Stimulated activated CD8-positive, alpha-beta memory T cell treated with anti-CD3 and anti-CD28 coated beads, Interleukin-7, amount 100 ng/mL, for 48 hours (primary cell): Measurements from ENCODE around the gene BANP.
"Not testable (repeated sequence)": the region's sequence is repeated elsewhere in the genome, so short reads cannot be mapped to it uniquely, and the experiment has no call there.

Source experiments
- DNase-seq, 2 donors: peaks; one replicate each; pipeline ENCODE4 v3.0.0-alpha.2; 2020; ENCODE audit warnings: low read depth in 1 of 2; ENCODE audit errors: extremely low read depth in 1 of 2

Gene BANP

DNA sequence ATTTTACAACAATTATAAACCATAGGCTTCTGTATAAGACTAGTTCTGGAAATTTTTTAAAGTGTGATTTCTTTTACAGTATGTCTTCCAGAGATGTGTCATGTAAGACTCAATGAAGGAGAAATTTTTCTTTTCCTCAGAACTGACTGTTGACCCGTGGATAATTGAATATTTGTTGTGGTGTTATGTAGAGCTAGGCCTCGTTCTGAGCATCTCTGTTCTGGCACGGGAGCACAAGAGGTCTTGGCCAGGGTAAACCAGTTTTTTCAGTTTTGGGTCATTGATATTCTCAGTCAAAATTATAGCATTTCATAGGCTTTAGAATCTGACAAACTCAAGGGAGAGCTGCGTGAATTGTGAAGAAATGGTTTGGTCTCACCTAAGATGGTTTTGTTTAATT lies 39.0 kb downstream of the BANP start:
- DNase-seq = not testable (repeated sequence)

DNA sequence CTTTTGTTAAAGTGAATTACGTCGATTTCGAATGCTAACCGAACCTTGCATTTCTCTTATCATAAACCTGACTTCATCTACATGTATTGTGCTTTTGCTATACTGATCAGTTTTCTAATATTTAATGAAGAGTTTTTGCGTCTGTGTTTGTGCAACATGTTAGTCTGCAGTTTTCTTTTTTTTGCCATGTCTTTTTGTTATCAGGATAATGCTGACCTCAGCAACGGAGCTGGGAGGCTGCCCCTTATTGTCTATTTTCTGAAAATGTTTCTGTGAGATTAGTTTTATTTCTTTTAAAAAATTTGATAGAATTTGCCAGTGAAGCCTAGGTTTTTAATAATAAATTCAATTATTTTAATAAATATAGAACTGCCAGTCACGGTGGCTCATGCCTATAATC lies 40.9 kb downstream of the BANP start:
- not testable (repeated sequence) for DNase-seq

DNA sequence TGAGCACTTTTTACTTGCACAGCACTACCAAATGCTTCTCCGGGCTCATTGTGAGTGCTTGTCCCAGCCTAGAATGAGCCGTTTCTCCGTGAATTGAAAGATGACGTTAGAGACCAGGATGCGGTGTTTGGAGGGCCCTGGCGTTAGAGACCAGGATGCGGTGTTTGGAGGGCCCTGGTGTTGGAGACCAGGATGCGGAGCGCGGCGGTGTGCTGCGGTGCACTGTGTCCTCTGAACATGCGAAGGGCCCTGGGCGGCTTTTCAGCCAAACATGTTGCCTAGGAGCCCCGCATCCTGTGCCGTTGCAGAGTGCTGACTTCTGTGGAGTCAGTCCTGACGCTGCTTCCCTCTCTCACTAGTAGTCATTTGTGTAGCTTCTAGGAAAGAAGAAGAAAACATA lies 42.7 kb downstream of the BANP start:
- DNase-seq = no peak

DNA sequence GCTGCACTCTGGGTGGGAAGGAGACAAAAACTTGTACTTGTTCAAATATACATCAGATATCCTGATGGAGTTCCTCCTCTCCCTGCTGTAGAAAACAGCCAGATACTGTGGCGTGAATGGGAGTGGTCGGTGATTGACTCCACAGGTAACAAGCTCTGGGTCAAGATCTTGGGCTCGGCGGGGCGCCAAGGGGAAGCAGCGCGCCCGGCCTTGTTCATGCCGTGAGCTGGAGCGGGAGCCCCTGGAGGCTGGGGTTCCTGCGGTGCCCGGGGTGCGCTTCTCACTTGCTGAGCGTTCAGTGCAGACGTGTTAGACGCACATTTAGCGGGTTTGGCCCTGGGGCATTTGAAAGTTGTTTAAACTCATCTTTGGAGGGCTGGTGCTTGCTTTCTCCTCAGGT lies 44.4 kb downstream of the BANP start:
- no peak for DNase-seq

DNA sequence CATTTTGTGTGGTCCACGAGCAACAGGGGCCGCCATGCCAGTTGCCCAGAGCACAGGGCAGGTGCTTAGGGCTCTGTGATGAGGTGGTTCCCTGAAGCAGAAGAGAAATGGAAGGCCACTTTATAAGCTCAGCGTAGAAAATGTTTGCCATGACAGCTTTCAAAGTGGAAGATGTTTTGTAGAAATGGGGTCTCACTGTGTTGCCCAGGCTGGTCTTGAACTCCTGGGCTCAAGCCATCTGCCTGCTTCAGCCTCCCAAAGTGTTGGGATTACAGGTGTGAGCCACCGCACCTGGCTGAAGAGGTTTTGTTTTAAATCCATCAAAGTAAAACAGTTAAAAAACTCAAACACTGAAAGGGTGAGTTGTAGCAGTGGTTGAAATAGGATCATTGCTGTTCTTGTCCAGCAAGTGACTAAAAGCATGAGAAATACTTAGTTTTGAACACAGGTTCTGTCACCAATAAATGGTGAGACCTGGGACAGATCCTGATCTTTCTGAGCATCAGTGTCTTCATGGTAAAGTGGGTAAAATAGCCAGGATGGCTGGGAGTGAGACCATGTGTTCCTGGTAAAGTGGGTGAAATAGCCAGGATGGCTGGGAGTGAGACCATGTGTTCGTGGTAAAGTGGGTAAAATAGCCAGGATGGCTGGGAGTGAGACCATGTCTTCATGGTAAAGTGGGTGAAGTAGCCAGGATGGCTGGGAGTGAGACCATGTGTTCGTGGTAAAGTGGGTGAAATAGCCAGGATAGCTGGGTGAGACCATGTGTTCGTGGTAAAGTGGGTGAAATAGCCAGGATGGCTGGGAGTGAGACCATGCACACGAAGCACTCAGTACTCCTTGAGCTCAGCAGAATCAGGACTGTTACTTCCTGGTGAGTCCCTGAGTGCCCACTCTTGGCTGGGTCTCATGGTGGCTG lies 46.0 kb downstream of the BANP start:
- no peak for DNase-seq

DNA sequence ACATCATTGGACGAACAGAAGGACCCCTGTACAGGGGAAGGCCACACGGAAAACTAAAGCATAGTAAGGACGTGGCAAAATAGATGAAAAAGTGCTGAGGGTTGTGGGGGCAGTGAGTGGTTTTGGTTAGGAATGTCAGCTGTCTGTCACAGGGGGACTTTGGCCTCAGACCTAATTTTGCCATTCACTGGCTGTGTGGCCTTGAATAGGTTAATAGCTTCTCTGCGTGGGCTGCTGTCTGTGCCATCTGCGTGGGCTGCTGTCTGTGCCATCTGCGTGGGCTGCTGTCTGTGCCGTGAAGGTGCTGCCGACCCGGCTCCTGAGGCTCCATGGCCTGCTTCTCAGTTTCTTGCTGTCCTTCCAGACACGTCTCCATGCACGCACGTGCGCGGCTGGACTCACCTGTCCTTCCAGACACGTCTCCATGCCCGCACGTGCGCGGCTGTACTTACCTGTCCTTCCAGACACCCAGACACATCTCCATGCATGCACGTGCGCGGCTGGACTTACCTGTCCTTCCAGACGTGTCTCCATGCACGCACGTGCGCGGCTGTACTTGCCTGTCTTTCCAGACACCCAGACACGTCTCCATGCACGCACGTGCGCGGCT lies 47.1 kb downstream of the BANP start:
- DNase-seq = not testable (repeated sequence)

DNA sequence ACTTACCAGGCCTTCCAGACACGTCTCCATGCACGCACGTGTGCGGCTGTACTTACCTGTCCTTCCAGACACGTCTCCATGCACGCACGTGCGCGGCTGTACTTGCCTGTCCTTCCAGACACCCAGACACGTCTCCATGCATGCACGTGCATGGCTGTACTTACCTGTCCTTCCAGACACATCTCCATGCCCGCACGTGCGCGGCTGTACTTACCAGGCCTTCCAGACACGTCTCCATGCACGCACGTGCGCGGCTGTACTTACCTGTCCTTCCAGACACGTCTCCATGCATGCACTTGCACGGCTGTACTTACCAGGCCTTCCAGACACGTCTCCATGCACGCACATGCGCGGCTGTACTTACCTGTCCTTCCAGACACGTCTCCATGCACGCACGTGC lies 47.8 kb downstream of the BANP start:
- not testable (repeated sequence) for DNase-seq

DNA sequence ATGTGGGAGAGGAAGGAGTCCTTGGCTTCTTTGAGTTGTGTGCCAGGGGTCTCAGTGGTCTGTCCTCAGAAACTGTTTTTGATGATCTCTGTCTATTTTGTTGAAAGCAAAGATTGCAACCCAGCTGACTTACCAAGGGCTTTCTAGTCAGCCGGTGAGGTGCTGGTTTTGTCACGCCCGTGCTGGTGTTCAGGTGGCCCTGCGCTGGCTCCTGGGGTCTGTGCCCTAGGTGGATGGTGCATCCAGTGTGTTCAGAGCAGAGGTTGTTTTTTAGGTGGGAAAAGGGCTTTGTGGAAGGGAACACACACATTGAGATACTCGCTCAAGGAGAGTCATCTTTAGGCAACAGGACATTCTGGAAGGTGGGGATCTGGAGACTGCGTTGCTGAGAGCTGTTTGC lies 51.0 kb downstream of the BANP start:
- DNase-seq = no peak

DNA sequence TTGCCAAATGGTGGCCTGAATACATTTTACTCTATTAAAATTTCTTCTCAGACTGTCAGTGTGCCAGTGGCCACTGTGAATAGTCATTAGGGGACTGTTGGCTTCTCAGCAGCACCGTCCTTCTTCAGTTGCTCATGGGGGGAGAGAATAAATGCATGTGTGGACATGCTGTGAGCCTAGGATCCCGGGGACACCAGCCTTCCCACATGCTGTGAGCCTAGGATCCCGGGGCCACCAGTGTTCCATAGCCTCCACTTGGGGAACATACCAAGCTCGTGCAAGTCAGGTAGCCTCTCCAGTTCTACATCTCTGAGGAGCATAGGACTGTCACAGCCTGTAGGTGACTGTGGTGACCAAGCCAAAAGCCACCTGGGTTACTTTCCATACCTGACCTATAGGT lies 51.5 kb downstream of the BANP start:
- no peak for DNase-seq

DNA sequence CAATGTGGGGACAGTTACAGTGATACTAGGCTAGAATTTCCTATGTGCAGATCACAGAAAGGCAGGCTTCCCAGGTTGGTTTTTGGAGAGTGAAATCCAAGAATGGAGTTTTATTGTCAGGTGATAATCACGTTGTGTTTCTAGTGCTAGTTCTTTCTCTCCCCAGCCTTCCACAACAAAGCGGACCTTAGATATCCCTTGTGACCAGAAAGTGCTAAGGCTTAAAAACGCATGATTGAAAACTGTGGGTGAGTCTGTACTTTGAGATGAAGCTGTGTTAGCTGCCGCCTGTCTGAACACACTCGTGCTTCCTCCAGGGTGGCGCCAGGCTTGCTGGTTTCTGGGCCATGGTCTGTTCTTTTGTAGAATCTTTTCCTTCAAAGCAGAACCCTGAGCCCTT lies 52.1 kb downstream of the BANP start:
- DNase-seq = no peak

DNA sequence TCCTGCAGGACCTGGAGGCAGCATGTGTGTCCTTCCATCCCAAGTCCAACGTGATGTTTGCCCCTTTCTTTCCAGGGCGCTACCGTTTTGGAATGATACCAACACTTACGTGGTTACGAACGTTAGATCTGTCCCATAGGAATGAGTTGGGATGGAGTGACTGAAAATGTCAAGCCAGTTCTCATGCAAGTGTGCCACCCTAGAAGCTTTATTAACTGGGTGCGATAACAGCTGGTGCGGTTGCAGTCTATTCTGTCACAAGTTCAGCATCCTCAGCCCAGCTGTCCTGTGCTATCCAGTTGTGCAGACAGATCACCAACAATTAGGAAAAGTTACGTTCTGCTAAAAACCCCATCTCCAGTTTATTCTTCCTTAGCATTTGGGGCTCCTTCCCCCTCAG lies 52.5 kb downstream of the BANP start:
- no peak for DNase-seq

DNA sequence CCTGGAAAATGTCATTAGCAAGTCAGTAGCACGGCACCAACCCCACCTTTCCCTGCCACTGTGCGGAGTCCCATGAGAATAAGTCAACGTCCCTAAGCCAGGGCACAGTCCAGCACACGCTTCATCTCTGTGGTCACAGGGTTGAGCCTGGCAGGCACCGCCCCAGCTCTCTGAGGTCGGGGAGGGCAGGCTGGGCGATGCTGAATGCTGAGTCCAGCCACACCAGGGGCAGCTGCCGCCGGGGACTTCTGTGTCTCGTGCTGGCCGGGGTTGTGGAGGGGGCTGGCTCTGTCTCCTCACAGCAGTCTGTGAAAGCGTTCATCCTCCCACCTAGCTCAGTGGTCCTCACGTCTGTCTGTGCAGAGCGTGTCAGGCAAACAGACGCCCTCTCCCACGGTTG lies 53.2 kb downstream of the BANP start:
- DNase-seq = no peak

DNA sequence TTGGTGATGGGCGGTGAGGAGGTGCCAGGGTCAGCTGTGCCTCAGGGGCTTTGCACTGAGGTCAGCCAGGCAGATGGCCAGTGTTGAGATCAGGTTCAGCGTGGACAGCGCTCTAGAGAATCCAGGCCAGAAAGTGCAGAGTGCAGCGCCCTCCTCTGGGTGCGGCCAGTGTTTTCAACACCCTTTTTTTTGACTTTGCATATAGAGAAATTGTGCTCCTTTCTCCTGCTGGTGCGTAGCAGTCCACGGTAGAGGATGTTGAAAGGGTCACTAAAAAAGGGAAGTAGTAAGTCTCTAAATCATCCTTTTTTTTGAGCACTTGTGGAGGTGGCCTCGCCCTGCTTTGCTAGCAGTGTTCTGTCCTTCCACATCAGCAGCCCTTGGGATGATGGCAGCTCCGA lies 53.9 kb downstream of the BANP start:
- no peak for DNase-seq

DNA sequence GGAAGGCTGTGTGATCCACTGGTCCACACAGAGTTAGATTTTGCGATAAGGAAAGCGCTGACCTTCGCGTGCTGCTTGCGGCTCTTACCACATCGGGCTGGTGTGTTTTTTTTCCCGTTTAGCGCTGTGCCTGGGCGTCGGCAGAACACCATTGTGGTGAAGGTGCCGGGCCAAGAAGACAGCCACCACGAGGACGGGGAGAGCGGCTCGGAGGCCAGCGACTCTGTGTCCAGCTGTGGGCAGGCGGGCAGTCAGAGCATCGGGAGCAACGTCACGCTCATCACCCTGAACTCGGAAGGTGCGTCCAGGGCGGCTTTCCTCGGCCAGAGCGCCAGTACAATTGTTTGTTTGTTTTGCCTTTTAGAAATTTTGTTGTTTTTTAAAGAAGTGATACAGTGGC lies 54.7 kb downstream of the BANP start:
- no peak for DNase-seq

DNA sequence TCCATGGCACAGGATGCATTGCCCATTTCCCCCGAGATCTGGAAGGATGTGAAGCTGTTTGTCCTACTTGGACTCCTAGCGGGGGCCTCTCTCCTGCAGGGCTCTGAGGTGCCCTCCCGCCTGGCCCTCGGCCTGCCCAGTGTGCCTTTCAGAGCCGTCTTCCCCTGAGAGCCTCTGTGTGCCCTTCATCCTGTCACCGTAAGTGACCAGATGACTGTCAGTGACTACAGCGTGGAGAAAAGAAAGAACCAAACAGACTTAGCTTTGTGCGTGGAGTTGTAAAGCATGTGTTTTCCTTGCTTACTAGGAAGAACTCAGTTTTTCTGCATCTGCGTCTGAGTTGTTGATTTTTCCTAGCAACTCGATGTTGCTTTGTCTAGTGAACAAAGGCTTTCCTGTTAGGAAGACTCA lies 56.1 kb downstream of the BANP start:
- no peak for DNase-seq

DNA sequence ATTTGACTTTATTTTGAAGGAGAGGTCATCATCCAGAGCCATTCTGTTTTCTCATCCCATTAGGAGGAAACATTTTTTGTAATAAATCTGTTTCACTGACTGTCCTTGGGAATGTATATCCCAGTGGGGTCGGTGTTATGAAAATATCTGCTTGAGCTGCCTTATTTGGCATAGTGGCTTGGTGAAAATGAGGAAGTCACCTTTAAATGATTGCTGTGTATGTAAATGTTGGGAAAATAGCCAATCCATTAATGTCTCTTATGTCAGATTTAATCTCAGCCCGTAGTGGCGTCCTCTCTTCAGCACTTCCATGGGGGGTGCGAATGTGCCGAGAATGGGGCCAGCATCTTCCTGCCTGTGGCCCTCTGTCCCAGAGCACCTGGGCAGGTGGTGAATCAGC lies 57.6 kb downstream of the BANP start:
- DNase-seq = no peak

DNA sequence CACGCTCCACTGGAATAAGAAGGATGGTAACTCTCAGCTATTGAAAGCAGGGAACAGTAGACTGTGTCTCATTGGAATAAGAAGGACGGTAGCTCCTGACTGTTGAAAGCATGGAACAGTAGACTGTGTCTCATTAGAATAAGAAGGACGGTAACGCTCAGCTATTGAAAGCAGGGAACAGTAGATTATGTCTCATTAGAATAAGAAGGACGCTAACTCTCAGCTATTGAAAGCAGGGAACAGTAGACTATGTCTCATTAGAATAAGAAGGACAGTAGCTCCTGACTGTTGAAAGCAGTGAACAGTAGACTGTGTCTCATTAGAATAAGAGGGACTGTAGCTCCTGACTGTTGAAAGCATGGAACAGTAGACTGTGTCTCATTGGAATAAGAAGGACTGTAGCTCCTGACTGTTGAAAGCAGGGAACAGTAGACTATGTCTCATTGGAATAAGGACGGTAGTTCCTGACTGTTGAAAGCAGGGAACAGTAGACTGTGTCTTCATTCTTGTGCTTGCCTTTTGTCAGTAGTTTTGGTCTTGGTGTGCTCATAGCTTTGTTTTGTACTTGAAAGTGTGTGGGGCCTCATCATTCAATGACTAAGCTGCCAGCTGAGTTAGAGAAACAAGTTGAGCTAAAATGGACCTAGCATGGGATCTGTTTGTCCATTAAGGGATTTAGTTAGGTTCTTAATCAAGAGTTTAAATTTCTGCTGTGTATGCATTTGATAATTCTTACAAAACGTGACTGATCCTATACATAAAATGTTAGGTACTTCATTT lies 58.5 kb downstream of the BANP start:
- no peak for DNase-seq

DNA sequence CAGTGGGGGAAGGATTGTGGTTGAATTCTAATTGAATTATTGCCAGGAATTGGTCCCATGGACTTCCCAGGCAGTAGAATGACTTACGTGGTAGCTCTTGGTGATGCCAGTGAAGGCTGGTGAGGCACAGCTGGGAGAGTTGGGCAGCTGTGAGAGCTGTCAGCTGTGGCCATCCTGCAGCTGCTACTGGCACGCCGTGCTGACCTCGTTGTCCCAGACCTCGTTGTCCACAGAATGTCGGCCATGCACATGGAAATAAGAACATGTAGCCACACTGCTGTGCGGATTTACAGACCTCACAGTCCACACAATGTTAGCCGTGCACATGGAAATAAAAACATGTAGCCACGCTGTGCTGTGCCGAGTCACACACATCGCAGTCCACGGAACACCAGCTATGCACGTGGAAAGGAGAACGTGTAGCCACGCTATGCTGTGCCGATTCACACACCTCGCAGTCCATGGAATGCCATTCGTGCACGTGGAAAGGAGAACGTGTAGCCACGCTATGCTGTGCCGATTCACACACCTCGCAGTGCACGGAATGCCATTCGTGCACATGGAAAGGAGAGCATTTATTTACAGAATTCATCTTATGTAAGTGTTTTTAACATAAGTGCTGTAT lies 59.2 kb downstream of the BANP start:
- no peak for DNase-seq

DNA sequence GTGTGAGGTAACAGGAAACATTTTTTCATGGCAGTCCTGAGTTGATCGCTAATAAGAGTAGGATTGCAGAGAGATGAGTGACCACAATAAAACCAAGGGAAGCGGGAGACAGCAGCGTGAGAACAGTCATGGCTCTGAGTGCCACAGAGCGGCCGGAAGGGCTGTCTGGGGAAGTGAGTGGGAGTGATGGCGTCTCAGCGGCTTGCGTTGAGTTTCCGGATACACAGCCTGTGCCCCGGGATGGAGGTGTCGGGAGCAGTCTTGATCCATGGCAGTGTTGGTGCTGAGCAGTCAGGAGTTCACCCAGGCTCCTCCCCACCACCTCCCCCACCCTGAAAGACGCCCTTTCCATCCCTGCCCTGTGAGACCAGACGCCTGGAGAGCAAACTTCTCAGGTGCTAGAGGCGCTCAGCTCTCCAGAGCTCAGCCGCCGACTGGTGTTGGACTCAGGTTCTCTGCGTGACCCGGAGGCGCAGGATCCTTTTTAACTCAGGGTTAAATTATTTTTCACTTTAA lies 59.8 kb downstream of the BANP start:
- no peak for DNase-seq

DNA sequence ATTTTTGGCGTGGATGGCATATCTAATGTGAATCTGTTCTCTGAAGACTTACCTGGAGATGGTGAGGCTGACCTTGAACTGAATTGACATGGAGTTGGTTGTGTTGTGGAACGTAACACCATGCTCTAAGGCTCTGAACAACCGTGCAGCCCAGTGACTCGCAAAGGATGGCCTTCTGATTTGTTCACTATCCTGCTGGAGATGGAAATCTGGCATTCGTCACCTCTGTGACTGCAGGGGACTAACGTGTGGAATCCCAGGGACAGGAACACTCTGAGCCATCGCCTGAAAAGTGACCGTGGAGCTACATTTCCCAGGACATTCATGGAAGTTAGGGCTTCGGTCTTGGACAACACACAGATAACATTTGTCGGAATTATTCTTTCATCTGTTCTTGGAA lies 61.1 kb downstream of the BANP start:
- no peak for DNase-seq

DNA sequence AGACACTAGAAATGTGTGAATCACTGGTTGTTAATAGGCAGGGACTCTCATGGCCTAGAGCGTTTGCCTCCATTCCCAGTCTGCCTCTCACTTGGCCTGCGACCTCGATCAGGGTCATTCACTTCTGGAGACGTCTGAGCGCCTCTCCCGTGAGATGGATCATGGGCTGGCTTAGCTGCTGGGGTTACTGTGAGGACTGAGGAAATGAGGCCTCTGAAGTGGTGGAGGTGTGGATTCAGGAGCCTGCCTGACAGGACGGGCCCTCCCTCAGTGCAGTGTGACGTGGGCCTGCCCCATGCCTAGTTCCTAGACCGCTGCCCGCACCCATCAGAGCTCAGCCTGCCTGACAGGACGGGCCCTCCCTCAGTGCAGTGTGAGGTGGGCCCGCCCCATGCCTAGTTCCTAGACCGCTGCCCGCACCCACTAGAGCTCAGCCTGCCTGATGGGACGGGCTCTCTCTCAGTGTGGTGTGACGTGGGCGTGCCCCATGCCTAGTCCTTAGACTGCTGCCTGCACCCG lies 61.9 kb downstream of the BANP start:
- DNase-seq = no peak
